ENCODE results near the gene R3HDM4. TPM values are rescaled to one million over a fixed set of nuclear protein-coding genes. Genes with fewer than 3 reads are reported as not detected.

The R3HDM4 gene
- total and polyA plus RNA-seq, 9 of the 15 experiments (the other 6 are each of a cell fraction or from before 2014, with no cell fraction given) = 3.2 to 154 (median 59.0) TPM

- TF ChIP-seq MGA (IDR thresholded peaks at IDR 0.05) (no peak), TFAP4 (CRISPR knock-in tag; IDR thresholded peaks at IDR 0.05; ENCODE audit: borderline replicate concordance) (peak; percentile 99), UBTF (IDR thresholded peaks at IDR 0.05; ENCODE audit: borderline replicate concordance in 1 of 2, low read depth in 2 of 2, low read length in 2 of 2) (peak in 1 of 2 experiments; percentile 90; a peak in 2 of 4 replicates), FOXM1 (IDR thresholded peaks at IDR 0.05; ENCODE audit: low read depth) (peak; percentile 82), FOXM1 (CRISPR knock-in tag; IDR thresholded peaks at IDR 0.05; ENCODE audit: low read depth) (no peak), SRF (CRISPR knock-in tag; IDR thresholded peaks at IDR 0.05) (peak in 1 of 2 experiments; percentile 89; a peak in 1 of 4 replicates), ZBTB2 (IDR thresholded peaks at IDR 0.05) (peak; percentile 61; the same call in 1 of the 2 replicates), NFIC (IDR thresholded peaks at IDR 0.05) (peak; percentile 73), ETV1 (tag; conservative IDR thresholded peaks at IDR 0.05; ENCODE audit: low read depth) (peak; percentile 88), ZKSCAN1 (IDR thresholded peaks at IDR 0.05; ENCODE audit: low read depth, low read length) (0 out of 2 replicates have a peak, but pooled peaks have one; percentile 28)
Measured at GRCh38 chr19:907183-907853, 5.7 kb downstream of the R3HDM4 start (continued).

All from K562 (cell line).